GM12872 (cell line): Measurements from ENCODE around the gene MRPL3.

Experiments
- TF ChIP-seq, protein P1 (sequence below): IDR thresholded peaks from 3 replicates; pipeline ENCODE4 v1.5.1; 2011; ENCODE audit warnings: low read depth, mild to moderate bottlenecking, low read length, moderate library complexity; ENCODE audit not compliant: insufficient read depth

Gene MRPL3

DNA sequence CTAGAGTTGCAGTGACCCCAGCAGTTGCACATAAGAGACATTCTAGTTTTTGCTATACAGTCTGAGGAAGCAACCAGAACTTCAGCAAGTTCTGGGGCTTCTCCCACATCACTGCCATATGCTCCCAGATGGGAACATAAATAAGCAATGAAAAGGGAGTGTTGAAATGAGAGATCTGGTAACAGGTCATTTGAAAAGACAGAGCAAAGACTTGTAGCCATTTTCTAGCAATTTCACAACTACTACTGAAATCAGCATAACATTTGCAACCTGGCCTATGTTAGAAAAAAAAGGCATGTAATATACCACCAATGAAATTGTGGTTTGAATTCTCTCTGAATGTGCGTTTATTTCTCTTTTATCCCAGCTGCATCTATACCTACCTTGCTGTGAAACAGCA, 63.7 kb downstream of the MRPL3 start:
- TF ChIP-seq, protein P1, sequence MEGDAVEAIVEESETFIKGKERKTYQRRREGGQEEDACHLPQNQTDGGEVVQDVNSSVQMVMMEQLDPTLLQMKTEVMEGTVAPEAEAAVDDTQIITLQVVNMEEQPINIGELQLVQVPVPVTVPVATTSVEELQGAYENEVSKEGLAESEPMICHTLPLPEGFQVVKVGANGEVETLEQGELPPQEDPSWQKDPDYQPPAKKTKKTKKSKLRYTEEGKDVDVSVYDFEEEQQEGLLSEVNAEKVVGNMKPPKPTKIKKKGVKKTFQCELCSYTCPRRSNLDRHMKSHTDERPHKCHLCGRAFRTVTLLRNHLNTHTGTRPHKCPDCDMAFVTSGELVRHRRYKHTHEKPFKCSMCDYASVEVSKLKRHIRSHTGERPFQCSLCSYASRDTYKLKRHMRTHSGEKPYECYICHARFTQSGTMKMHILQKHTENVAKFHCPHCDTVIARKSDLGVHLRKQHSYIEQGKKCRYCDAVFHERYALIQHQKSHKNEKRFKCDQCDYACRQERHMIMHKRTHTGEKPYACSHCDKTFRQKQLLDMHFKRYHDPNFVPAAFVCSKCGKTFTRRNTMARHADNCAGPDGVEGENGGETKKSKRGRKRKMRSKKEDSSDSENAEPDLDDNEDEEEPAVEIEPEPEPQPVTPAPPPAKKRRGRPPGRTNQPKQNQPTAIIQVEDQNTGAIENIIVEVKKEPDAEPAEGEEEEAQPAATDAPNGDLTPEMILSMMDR: no peak

DNA sequence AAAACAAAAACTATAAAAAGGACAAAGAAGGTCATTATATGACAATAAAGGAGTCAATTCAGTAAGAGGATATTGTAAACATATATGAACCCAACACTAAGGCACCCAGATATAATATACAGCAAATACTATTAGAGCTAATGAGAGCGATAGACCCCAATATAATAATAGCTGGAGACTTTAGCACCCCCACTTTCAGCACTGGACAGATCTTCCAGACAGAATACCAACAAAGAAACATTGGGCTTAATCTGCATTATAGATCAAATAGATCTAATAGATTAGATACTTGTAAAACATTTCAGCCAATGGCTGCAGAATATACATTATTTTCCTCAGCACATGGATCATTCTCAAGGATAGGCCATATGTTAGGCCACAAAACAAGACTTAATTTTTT, 67.8 kb downstream of the MRPL3 start:
- TF ChIP-seq, protein P1: no peak

DNA sequence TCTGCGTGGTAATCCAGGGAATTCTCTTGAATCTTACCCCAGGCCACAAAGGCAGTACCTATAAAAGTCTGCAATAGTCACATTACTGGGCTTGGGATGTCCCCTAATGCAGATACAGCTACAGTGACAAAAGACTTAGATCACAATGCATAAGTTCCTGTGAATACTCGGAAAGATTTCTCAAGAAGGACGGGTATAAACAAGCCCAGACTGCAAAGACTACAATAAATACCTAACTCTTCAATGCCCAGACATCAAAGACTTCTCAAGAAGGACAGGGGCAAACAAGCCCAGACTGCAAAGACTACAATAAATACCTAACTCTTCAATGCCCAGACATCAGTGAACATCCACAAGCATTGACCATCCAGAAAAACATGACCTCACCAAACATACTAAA, 70.3 kb downstream of the MRPL3 start:
- TF ChIP-seq, protein P1: no peak

DNA sequence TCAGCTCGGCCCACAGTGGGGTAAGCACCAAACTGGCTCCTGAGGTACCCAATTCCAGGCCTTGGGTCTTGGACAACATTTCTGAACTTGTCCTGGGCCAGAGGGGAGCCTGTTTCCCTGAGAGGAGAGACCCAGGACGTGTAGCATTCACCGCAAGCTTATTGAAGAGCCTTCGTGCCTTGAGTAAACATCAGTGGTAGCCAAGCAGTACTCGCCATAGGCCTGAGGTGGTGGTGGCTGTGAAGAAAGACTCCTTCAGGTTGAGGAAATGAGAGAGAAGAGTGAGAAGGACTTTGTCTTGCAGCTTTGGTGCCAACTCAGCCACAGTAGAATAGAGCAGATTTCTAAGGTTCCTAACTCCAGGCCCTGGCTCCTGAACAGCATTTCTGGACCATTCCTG, 71.0 kb downstream of the MRPL3 start:
- TF ChIP-seq, protein P1: no peak

DNA sequence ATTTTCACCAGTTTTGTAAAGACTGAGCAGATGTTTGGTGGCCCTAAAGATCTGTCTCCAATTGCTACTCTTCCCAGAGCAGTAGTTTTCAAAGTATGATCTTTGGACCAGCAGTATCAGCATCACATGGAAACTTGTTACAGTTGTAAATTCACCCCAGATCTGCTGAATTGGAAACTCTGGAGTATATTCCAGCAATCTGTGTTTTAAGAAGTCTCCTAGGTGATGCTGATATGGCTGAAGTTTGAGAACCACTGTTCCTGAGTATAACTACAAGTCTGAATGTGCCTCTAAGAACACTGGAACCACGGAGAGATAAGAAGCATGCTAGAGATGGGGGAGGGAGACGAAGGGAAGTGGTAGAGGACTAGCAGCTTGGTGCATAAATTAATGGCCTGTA, 75.5 kb downstream of the MRPL3 start:
- TF ChIP-seq, protein P1: no peak

DNA sequence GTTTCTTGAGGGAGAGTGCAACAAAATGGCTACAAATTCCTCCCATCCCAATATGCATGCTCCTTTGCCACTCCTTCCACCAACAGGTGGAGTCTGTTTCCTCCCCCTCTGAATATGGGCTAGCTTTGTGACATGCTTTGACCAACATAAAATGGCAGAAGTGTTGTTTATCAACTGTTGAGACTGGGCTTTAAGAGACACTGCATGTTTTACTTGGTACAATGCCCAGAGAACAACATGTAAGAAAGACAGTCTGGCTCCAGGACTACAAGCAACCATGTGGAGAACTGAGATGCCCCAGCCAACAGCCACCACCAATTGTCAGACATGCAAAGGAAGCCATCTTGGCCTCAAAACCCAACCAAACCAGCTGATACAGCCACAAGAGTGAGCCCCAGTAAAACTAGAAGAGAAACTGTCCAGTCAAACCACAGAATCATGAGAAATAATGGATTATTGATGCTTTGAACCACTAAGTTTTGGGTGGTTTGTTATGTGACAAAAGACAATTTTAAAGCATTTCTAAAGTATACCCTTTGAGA, 80.7 kb downstream of the MRPL3 start:
- TF ChIP-seq, protein P1: no peak

DNA sequence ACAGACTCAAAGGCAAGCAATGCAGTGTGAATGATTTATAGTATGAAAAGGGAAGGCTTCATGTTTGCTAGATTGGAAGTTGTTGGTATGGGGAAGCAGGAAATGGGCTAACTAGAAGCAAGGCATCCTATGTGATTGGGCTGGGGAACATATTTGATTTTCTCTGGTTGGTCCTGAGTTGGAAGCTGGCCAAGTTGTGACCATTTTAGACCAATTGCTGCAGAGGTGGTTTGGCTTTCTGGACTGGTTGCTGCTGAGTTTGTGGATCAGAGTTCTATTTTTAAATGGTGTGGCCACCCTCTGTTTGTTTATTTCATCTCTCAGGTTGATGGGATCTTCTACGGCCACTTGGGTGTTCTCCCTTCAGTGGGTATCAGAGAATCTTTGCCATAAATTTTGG, 81.5 kb downstream of the MRPL3 start:
- TF ChIP-seq, protein P1: no peak

DNA sequence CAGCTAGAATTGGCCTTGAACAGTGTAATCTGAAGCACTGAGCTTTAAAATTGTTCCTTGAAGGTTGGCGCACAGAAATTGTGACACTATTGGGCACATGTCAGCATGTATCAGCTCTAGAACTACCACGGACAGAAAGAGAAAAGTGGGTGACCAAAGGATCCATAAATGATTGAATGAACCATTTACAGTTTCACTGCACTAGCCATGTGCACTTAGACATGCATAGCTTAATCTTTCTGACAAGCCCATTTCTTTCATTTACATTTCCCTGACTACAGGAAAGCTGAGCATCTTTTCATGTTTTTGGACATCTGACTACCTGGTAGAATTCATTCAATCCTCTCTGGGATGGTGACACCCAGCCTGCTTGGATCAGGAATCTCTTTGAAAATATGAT, 85.0 kb downstream of the MRPL3 start:
- TF ChIP-seq, protein P1: no peak
